Small intestine (tissue), 7 donors: ENCODE results near the gene HSD11B1. TPM values are rescaled to one million over a fixed set of nuclear protein-coding genes. Genes with fewer than 3 reads are reported as not detected.
"Not testable (repeated sequence)": the region's sequence is repeated elsewhere in the genome, so short reads cannot be mapped to it uniquely, and the experiment has no call there.

Experiments used
- DNase-seq, 2 donors: peaks; one replicate each; pipeline versions ENCODE4 v3.0.0 to v3.0.0-alpha.2; 2013
- FAIRE-seq: peaks from 2 replicates; lab custom pipeline; 2012; peaks lifted over from hg19 to GRCh38; lab: Jason Lieb, UNC
- H3K27ac ChIP-seq, 3 donors: one replicate each; pipeline ENCODE4 v1.5.1; 2013; ENCODE audit warnings: low read length in 2 of 3, mild to moderate bottlenecking in 2 of 3, control low read depth in 1 of 3, inconsistent platforms in 1 of 3, low read depth in 1 of 3, moderate library complexity in 1 of 3
- H3K27me3 ChIP-seq, 3 donors: one replicate each; pipeline ENCODE4 v1.6.1; 2013; ENCODE audit warnings: low read length in 3 of 3, inconsistent platforms in 1 of 3; ENCODE audit not compliant: control insufficient read depth in 3 of 3, insufficient read depth in 3 of 3
- H3K36me3 ChIP-seq, 3 donors: one replicate each; pipeline ENCODE4 v1.6.1; 2013; ENCODE audit warnings: low read length in 3 of 3, inconsistent platforms in 1 of 3, low read depth in 1 of 3, mild to moderate bottlenecking in 1 of 3, moderate library complexity in 1 of 3; ENCODE audit not compliant: control insufficient read depth in 3 of 3, insufficient read depth in 2 of 3
- H3K4me1 ChIP-seq, 3 donors: one replicate each; pipeline ENCODE4 v1.6.1; 2013; ENCODE audit warnings: low read length in 2 of 3, inconsistent platforms in 1 of 3, low read depth in 1 of 3, mild to moderate bottlenecking in 1 of 3, moderate library complexity in 1 of 3; ENCODE audit not compliant: control insufficient read depth in 3 of 3, insufficient read depth in 2 of 3
- H3K4me3 ChIP-seq, 3 donors: one replicate each; pipeline ENCODE4 v1.5.1; 2013; ENCODE audit warnings: low read length in 3 of 3, control low read depth in 1 of 3, inconsistent platforms in 1 of 3, low read depth in 1 of 3, mild to moderate bottlenecking in 1 of 3, moderate library complexity in 1 of 3
- H3K9me3 ChIP-seq, 2 donors: one replicate each; pipeline ENCODE4 v1.6.1; 2013; ENCODE audit warnings: low read depth in 1 of 2, low read length in 1 of 2; ENCODE audit not compliant: control insufficient read depth in 2 of 2, insufficient read depth in 1 of 2
- WGBS, 3 donors: extraction: QIAGEN DNeasy Blood & Tissue Kit; methylation state at CpG; one replicate each; pipeline ENCODE4 v1.1.7; 2013; 5-methylcytosine and 5-hydroxymethylcytosine counted together
- polyA plus RNA-seq, 4 donors: library from polyadenylated mRNA; stranded (reverse) in 3 of 4; unstranded in 1 of 4; fragments of 200-250 nt in 3 of 4; fragments of 120-200 nt in 1 of 4; gene quantifications; one replicate each; pipeline versions ENCODE4 v1.2.1 to v1.2.3, GENCODE V29; 2013
- donor health status: healthy with polysubstance abuse.
- donor health status: control.
- donor health status: control.
- donor health status: Bipolar disorder and iron deficiency.
- donor health status: healthy.

HSD11B1 gene
- polyA plus RNA-seq, 4 donors: 1.6 to 3.8 TPM; not detected in 2

DNA sequence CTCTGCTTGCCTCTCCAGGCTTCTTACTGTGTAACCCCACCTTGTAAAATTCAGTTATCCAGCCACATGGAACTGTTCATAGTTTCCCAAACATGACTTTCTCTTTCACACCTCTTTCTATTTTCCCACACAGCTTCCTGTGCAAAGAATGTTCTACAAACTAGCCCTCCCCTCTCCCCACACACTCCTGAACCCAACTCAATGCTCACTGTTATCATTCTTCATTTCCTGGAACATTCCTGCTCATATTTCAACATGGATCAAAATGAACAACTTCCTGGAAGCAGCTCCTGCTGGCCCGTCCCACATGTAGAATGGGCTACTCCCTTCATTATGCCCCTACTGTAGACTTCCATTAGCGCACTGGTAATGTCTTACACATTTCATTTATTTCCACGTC, 7.5 kb upstream of the HSD11B1 start:
- 84 to 93% (median 85%) methylated on average over 3 of the region's 3 CpGs for WGBS, 3 donors
- no peak overlapping the region for H3K4me3 ChIP-seq
- peaks cover 0 to 3% (median 0%) of the 10 kb centered on the region in 3 donors for H3K4me1 ChIP-seq
- no peaks in the 10 kb centered on the region for H3K27me3 ChIP-seq
- H3K36me3 ChIP-seq: no peaks in the 10 kb centered on the region
- peak in 1 of 2 donors; percentile 12 for DNase-seq
- no peak overlapping the region for H3K27ac ChIP-seq
- H3K9me3 ChIP-seq: no peaks in the 10 kb centered on the region
- no peak for FAIRE-seq

GRCh38 chr1:209700686-209701085, 4.0 kb upstream of the HSD11B1 start:
- not testable (repeated sequence) for DNase-seq, H3K9me3 ChIP-seq, H3K4me1 ChIP-seq, H3K27me3 ChIP-seq, FAIRE-seq, H3K36me3 ChIP-seq, H3K4me3 ChIP-seq, H3K27ac ChIP-seq

GRCh38 chr1:209702832-209703231, 1.8 kb upstream of the HSD11B1 start:
- Histone ChIP-seq H3K27ac (no peak overlapping the region), H3K27me3 (no peaks in the 10 kb centered on the region), H3K4me3 (no peak overlapping the region), H3K36me3 (no peaks in the 10 kb centered on the region), H3K9me3 (no peaks in the 10 kb centered on the region), H3K4me1 (no peaks in the 10 kb centered on the region)
- 70 to 81% (median 81%) methylated on average over 1 of the region's 1 CpG for WGBS, 3 donors
- FAIRE-seq: no peak
- DNase-seq: no peak

DNA sequence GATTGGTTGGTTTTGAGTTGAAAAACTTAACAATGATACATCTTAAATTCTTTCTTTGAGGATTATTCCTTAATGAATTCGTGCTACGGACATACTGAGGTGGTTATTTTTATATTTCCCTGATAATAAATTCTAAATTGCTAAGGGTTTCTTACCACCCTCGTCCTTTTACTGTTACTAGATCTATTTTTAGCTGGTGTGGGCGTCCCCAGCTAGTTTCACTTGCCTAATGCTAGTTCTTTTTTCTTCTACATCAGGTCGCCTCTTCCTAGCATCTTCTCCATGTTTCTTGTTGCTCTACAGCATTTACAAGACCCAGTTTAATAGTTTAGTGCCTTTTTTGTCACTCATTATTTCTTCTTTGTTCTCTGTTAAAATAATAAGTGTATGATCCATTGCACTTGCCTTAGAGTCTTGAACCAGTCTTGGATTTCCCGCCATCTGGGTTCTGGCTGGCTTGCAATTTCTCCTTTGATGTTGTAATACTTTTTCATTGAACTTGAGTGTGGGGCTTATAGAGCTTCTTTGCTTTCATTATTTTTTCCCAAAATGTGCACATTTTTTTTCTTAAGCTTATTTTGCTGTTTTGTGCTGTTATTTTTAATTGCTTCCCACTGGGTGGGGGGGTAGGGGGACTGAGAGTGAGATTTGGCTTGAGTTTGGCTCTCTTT, 677 bp upstream of the HSD11B1 start:
- no peak for DNase-seq
- no peak overlapping the region for H3K27ac ChIP-seq
- no peaks in the 10 kb centered on the region for H3K9me3 ChIP-seq
- 59 to 84% (median 62%) methylated on average over 6 of the region's 6 CpGs for WGBS, 3 donors
- FAIRE-seq: no peak
- H3K36me3 ChIP-seq: no peaks in the 10 kb centered on the region
- H3K4me3 ChIP-seq: no peak overlapping the region
- H3K4me1 ChIP-seq: no peaks in the 10 kb centered on the region
- no peaks in the 10 kb centered on the region for H3K27me3 ChIP-seq

DNA sequence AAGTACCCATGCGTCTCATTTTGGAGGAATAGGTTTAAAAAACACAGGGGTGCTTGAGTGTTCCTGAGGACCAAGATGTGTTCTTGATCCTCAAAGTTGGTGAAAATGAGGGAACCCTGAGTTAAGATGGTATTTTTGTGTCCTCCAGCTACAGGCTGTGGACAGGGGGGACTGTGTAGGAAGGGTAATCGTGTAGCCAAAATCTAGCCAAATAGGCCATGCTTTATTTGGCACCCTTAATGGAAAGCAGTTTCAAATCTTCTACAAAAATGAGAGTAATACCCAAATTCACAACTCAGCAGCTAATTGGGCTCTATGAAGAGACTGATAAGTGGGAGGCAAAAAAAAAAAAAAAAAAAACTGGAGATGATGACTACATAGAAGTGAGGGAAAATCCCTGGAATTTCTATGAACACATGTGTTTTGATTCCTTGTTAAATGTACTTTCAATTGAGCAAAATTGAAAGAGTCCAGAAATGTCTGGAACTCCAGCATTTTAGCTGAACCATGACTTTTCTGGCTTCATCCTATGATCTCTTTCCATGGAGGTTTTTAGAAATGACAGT, 470 bp downstream of the HSD11B1 start:
- FAIRE-seq (no peak), DNase-seq (no peak)
- H3K4me1 ChIP-seq: no peaks in the 10 kb centered on the region
- H3K4me3 ChIP-seq: no peak overlapping the region
- WGBS, 3 donors: 81 to 99% (median 88%) methylated on average over 2 of the region's 2 CpGs
- no peak overlapping the region for H3K27ac ChIP-seq
- no peaks in the 10 kb centered on the region for H3K36me3 ChIP-seq
- no peaks in the 10 kb centered on the region for H3K27me3 ChIP-seq
- H3K9me3 ChIP-seq: no peaks in the 10 kb centered on the region

- no peak for FAIRE-seq
- 95 to 97% (median 96%) methylated on average over 3 of the region's 3 CpGs for WGBS, 3 donors
- H3K27ac ChIP-seq: no peak overlapping the region
- no peak overlapping the region for H3K4me3 ChIP-seq
- no peaks in the 10 kb centered on the region for H3K36me3 ChIP-seq
- no peaks in the 10 kb centered on the region for H3K27me3 ChIP-seq
- H3K9me3 ChIP-seq: no peaks in the 10 kb centered on the region
- DNase-seq: no peak
- no peaks in the 10 kb centered on the region for H3K4me1 ChIP-seq
Observed at GRCh38 chr1:209706622-209707021, 2.0 kb downstream of the HSD11B1 start.

DNA sequence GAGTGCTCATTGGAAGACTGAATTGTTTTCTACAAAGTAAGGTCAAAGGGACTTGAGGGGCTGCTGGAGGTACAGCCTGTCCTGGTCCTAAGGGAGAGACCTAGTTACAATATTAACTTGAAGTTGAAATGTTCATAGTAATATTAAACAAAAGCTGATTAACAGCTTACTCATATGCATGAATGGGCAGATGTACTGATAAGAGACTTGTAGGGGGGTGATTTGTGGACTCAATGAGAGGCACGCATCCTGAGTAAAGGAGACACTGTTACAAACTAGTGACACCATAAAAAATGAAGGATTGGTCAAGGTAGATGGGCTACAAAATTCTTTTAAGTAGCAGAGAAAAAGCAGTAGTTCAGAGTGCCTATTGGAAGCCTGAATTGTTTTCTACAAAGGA, 2.7 kb downstream of the HSD11B1 start:
- H3K4me3 ChIP-seq: no peak overlapping the region
- no peak for DNase-seq
- H3K9me3 ChIP-seq: no peaks in the 10 kb centered on the region
- WGBS, 3 donors: 88 to 96% (median 94%) methylated on average over 1 of the region's 1 CpG
- FAIRE-seq: no peak
- H3K27me3 ChIP-seq: no peaks in the 10 kb centered on the region
- no peaks in the 10 kb centered on the region for H3K36me3 ChIP-seq
- H3K27ac ChIP-seq: no peak overlapping the region
- H3K4me1 ChIP-seq: no peaks in the 10 kb centered on the region

DNA sequence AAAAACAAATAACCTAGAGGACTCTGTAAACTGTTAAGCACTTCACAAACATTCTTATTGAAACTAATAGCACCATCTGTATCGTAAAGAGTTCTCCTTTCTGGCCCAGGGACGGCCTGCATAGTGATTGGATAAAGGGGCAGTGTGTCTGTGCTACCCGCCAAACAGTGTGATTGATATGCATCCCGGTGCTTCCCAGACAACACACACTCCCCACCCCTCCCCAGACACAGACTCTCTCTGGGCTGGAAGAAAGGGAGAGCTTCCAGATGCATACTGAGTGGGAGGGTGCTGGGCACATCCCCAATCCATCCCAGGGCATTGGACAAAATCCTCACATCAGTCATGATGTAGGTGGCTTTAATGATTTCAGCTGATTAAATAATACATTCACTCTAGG, 3.7 kb downstream of the HSD11B1 start:
- peak overlapping the region in 1 of 3 donors; percentile 20 for H3K27ac ChIP-seq
- no peak overlapping the region for H3K4me3 ChIP-seq
- WGBS, 3 donors: 54 to 76% (median 75%) methylated on average over 4 of the region's 4 CpGs
- FAIRE-seq (no peak), DNase-seq (no peak)
- H3K27me3 ChIP-seq: no peaks in the 10 kb centered on the region
- H3K4me1 ChIP-seq: no peaks in the 10 kb centered on the region
- no peaks in the 10 kb centered on the region for H3K9me3 ChIP-seq
- H3K36me3 ChIP-seq: no peaks in the 10 kb centered on the region

- 66 to 69% (median 66%) methylated on average over 2 of the region's 2 CpGs for WGBS, 3 donors
- no peaks in the 10 kb centered on the region for H3K36me3 ChIP-seq
- H3K4me3 ChIP-seq: no peak overlapping the region
- no peak for DNase-seq
- no peaks in the 10 kb centered on the region for H3K9me3 ChIP-seq
- H3K27ac ChIP-seq: no peak overlapping the region
- no peaks in the 10 kb centered on the region for H3K4me1 ChIP-seq
- FAIRE-seq: no peak
- no peaks in the 10 kb centered on the region for H3K27me3 ChIP-seq
Observed at GRCh38 chr1:209710093-209710492, 5.4 kb downstream of the HSD11B1 start.
